Prostate gland (tissue), 2 donors: Measurements from ENCODE around the gene LCE7A.

Experiments used
- POLR2AphosphoS5 ChIP-seq: sonication (generic); formaldehyde crosslinking; IDR thresholded peaks from one replicate; pipeline ENCODE4 v1.6.1; 2017; ENCODE audit warnings: antibody characterized with exemption
- TF ChIP-seq, protein P1 (sequence below), 4 experiments: fragments of 200-600 bp in 2 of 4; fragments of 450-650 bp in 2 of 4; sonication (generic) in 2 of 4; IDR thresholded peaks; 1 replicate in 3 of 4; 2 replicates in 1 of 4; pipeline ENCODE4 v1.5.1; 2016 to 2019; ENCODE audit warnings: antibody characterized with exemption in 4 of 4, mild to moderate bottlenecking in 2 of 4, moderate library complexity in 2 of 4

- no peak for TF ChIP-seq POLR2AphosphoS5
- TF ChIP-seq, protein P1, sequence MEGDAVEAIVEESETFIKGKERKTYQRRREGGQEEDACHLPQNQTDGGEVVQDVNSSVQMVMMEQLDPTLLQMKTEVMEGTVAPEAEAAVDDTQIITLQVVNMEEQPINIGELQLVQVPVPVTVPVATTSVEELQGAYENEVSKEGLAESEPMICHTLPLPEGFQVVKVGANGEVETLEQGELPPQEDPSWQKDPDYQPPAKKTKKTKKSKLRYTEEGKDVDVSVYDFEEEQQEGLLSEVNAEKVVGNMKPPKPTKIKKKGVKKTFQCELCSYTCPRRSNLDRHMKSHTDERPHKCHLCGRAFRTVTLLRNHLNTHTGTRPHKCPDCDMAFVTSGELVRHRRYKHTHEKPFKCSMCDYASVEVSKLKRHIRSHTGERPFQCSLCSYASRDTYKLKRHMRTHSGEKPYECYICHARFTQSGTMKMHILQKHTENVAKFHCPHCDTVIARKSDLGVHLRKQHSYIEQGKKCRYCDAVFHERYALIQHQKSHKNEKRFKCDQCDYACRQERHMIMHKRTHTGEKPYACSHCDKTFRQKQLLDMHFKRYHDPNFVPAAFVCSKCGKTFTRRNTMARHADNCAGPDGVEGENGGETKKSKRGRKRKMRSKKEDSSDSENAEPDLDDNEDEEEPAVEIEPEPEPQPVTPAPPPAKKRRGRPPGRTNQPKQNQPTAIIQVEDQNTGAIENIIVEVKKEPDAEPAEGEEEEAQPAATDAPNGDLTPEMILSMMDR (IDR thresholded peaks at IDR 0.05), result no peak
Measured at GRCh38 chr1:152824964-152825363, 34.8 kb upstream of the LCE7A start.
